Liver (tissue), 3 donors: ENCODE data around the gene UNCX.

ENCODE experiments used
- FOXA2 ChIP-seq: IDR thresholded peaks from 2 replicates; pipeline ENCODE4 v1.6.1; 2016; ENCODE audit warnings: antibody characterized with exemption
- GABPA ChIP-seq, 2 donors: IDR thresholded peaks in 1 of 2; conservative IDR thresholded peaks in 1 of 2; 2 replicates each; pipeline ENCODE4 v1.6.1; 2016; ENCODE audit warnings: antibody characterized with exemption in 2 of 2, mild to moderate bottlenecking in 1 of 2, moderate library complexity in 1 of 2
- JUND ChIP-seq, 2 donors: IDR thresholded peaks; 2 replicates each; pipeline ENCODE4 v1.6.1; 2016; ENCODE audit warnings: antibody characterized with exemption in 2 of 2
- YY1 ChIP-seq: IDR thresholded peaks from 2 replicates; pipeline ENCODE4 v1.6.1; 2016; ENCODE audit warnings: antibody characterized with exemption, mild to moderate bottlenecking
- TF ChIP-seq, protein P1 (sequence below): fragments of 150-350 bp; IDR thresholded peaks from 2 replicates; pipeline ENCODE4 v1.5.1; 2017; ENCODE audit warnings: improper control_type of control experiment, low read depth, low read length; ENCODE audit not compliant: missing input control
- TF ChIP-seq, protein P2 (sequence below): IDR thresholded peaks from 2 replicates; pipeline ENCODE4 v1.6.1; 2016; ENCODE audit warnings: antibody characterized with exemption
- donor health status: healthy.
- donor health status: healthy.

DNA sequence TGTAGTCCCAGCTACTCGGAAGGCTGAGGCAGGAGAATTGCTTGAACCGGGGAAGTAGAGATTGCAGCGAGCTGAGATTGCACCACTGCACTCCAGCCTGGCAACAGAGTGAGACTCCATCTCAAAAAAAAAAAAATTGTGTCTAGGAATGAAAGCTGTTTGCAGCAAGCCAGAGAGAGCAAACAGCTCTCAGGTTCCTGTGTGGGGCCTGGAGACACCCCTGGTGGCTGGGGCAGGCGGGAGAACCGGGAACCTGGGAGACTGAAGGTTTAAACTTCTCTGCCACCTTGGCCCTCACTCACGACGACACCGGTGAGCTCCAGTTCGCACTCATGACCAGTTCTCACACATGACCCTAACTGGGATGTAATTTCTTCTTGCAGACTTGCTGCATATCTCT is 13.2 kb upstream of the UNCX start:
- TF ChIP-seq, protein P1, sequence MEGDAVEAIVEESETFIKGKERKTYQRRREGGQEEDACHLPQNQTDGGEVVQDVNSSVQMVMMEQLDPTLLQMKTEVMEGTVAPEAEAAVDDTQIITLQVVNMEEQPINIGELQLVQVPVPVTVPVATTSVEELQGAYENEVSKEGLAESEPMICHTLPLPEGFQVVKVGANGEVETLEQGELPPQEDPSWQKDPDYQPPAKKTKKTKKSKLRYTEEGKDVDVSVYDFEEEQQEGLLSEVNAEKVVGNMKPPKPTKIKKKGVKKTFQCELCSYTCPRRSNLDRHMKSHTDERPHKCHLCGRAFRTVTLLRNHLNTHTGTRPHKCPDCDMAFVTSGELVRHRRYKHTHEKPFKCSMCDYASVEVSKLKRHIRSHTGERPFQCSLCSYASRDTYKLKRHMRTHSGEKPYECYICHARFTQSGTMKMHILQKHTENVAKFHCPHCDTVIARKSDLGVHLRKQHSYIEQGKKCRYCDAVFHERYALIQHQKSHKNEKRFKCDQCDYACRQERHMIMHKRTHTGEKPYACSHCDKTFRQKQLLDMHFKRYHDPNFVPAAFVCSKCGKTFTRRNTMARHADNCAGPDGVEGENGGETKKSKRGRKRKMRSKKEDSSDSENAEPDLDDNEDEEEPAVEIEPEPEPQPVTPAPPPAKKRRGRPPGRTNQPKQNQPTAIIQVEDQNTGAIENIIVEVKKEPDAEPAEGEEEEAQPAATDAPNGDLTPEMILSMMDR: no peak
- TF ChIP-seq YY1: no peak
- no peak for TF ChIP-seq JUND (IDR thresholded peaks at IDR 0.05)
- TF ChIP-seq, protein P2, sequence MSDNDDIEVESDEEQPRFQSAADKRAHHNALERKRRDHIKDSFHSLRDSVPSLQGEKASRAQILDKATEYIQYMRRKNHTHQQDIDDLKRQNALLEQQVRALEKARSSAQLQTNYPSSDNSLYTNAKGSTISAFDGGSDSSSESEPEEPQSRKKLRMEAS: no peak
- no peak for TF ChIP-seq GABPA (IDR thresholded peaks at IDR 0.05 in 1 of 2, conservative IDR thresholded peaks at IDR 0.05 in 1 of 2)
- TF ChIP-seq FOXA2: no peak
